ENCODE results near the gene SLC40A1. TPM values are rescaled to one million over a fixed set of nuclear protein-coding genes. Genes with fewer than 3 reads are reported as not detected.

SLC40A1 gene
- polyA plus RNA-seq, 4 donors, result 100 to 172 (median 120) TPM

DNA sequence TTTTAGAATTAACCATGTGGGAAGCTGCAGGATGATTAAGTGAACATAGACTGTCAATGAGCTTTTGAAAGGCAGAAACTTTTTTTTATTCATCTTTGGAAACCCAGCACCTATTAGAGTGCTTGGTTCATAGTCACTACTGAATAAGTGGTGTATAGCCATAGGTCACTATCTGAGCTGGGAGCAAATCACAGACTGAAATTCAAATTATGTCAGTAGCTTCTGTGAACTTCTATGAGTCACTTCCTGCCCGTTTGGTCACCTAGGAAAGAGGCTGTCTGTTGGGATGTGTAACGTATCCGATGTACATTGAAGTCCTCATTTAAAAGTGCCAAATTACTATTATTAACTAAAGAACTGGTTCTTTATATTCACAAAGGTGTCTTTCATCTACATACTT is 20.5 kb upstream of the SLC40A1 start:
- DNase-seq (ENCODE audit: low read depth in 4 of 4, low spot score in 2 of 4), result no peak

DNA sequence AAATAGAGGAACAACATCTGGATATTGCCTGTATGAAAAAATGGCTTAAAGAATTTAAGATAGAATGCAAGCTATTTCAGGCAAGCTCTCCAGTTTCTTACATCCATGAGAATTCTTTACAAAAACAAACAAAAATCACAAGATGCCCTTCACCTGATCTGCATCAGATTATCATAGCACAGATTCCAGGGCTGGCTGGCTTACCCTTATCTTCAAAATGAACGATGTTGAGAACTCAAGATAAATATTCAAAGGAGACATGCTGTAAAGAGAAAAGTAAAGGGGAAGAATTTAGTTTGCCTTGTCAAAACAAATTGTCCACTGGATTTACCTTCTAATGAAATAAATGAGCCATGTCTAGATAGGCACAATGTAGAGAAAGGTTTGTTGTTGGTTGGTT is 18.7 kb upstream of the SLC40A1 start:
- DNase-seq (ENCODE audit: low read depth in 4 of 4, low spot score in 2 of 4), result no peak

DNA sequence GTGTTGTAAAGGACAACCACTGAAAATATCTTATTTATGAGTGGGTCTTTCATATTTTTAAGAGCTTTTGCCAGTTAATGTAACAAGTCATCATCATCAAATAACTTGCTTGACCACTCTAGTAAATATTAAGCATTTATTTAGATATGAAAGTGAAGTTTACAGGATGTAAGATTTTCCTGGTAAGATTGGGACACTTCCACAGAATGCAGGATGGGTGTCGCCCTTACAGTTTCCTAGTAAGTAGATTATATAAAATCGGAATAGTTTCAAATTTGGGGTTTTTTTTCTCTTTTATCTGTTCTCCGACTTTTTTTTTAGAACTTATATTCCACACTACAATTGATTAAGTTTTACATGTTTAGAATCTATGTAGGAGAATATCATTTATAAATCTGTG is 14.8 kb upstream of the SLC40A1 start:
- no peak for DNase-seq (ENCODE audit: low read depth in 4 of 4, low spot score in 2 of 4)

DNA sequence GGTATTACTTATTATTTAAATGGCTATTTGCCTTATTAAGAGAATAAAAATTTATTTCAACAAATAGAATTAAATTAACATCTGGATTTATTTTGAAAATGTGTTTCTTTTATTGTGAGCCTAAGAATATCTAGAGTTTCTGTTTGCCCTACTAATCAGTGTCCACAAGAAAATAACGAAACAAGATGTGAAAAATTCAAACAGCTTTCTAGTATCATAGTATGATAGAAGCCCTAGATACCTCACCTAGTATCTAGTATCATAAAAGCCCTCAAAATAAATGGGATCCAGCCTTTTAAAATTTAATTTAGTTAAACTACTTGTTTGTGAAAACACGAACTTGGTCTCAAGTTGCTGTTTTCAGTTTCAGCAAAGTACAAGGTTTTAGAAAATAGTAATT is 13.7 kb upstream of the SLC40A1 start:
- no peak for DNase-seq (ENCODE audit: low read depth in 4 of 4, low spot score in 2 of 4)

DNA sequence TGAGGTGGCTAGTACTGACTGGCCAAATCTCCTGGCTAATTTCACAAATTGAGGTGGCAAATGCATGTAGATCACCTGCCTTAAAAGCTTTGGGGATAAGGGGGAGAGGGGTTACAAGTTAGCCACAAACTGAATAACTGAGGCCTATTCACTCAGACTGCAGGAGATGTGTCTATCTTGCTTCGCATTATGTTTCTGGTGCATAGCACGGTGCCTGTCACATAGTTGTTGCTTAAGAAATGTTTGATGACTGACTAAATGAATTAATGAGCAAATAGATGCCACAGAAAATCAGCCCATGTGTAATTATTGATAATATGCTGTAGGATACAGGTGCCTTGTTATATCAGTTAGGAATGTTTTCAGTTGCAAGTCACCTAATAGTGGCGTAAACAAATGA is 12.5 kb upstream of the SLC40A1 start:
- no peak for DNase-seq (ENCODE audit: low read depth in 4 of 4, low spot score in 2 of 4)

DNA sequence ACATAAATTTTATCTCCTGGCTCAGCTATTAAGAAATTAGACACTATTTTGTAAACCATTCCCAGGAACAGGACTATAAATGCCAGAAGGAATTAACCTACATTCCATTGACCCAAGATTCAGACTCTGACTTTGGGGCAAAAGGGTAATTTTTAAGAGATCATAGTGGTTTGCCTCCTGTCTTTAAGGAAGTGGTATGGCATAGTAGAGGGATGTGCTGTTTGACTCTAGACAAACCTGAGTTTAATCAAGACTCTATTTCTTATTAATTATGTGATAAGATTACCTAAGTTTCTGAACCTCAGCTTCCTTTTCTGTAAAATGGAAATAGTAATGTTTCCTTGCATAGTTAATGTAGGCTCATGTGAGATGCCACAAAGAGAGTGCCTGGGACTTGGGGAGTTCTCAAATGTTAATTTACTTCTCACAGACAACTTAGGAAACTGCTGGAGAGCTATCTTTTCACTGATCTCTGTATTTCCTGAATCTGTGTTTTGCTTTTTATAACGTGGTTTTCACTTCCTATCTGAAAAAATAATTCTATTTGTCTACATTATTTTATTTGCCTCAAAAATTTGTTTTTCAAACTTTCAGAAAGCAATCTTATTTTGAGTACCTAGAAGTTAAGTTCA is 11.9 kb upstream of the SLC40A1 start:
- no peak for DNase-seq (ENCODE audit: low read depth in 4 of 4, low spot score in 2 of 4)

DNA sequence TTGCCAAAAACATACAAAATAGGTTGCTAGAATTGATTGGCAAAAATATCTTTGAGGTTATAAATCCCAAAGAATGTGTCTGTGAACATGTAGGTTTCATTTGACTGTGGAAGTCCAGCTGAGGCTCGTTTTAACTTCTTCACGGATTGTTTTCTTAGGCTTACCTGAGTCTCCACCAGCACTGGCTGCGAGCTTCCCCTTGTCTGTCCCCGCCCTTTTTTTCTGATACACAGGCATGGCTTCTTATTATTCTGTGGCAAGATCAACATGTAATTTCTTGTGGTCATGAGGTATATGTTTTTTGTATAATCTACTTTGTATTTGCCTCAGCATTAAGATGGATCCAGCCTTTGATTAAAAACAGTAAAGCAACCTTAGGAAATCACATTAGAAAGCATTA is 7.2 kb upstream of the SLC40A1 start:
- no peak for DNase-seq (ENCODE audit: low read depth in 4 of 4, low spot score in 2 of 4)

DNA sequence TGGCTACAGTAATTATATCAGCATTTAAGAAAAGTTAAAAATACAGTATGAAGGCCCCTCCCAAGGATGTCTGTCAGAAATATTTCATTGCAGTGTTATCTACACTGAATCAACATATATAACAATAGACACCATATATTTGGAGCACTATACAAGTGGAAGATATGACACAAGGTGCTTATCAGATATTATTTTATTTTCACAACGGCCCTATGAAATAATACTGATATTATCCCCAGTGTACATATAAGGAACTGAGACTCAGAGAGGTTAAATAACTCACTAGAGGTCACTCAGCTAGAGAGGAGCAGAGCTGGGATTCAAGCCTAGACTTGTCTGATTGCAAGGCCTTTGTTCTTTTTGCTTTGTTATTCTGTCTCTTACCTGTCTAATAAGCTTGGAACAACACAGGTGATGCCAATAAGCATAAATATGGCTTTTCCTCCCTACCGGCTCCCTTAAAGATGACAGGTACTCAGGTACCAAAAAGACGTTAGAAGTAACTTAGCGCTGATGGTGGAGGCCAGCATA is 4.7 kb upstream of the SLC40A1 start:
- DNase-seq (ENCODE audit: low read depth in 4 of 4, low spot score in 2 of 4), result no peak

DNA sequence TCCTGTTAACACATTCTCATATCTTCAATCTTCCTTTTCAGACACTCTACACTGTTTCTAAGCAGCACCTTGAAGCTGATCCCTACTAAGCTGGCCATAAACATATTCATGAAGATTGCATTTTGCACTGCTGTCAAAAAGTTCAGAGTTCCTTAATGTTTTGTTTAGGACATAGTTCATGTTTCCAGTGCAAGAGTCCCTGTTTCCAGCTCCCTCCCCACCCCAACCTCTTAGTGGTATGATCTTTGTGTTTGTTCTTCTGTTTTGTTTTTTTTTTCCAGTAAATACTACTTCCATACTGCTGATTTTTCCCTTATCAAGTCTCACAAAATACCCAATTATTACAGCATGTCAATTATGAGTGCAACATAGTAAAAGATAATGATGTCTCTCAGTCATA is 4.1 kb upstream of the SLC40A1 start:
- DNase-seq (ENCODE audit: low read depth in 4 of 4, low spot score in 2 of 4), result no peak

DNA sequence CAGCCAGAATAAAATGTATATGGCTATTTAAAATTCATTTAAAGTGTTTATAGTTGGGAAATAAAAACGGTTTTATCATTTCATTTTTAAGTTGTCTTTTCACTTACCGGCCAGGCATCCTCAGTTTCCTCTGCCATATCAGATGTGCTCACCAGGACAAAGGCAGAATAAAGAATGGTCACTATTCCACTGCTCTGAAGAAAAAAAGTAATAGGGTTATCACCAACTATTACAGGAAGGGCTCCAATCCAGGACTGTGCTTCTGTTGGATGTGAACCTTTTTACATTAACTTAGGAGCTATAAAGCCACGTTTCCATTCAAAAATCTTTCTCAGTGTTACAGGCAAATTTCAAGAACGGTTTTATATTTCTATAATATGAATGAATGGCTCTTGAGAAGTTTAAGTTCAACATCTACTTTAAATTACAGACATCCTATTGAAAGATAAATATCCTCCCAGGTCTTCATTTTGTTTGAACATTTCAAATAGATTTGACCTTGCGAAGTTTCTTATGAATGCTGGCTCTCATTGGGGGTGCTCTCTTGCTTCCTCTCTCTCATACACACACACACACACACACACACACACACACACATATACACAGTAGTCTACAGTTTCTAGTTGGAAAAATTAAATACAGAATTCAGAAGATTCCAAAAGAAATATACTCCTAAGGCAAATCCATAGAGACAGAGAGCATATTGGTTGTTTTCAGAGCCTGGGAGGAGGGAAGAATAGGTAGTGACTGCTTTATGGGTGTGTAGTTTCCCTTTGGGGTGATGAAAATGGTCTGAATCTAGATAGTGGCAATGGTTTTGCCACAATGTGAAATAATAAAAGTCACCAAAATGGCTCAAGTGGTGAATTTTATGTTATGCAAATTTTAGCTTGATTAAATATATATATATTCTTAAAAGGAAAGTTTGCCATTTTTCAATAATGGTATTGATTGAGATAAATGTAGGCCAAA is 2.9 kb upstream of the SLC40A1 start:
- DNase-seq (ENCODE audit: low read depth in 4 of 4, low spot score in 2 of 4), result no peak

DNA sequence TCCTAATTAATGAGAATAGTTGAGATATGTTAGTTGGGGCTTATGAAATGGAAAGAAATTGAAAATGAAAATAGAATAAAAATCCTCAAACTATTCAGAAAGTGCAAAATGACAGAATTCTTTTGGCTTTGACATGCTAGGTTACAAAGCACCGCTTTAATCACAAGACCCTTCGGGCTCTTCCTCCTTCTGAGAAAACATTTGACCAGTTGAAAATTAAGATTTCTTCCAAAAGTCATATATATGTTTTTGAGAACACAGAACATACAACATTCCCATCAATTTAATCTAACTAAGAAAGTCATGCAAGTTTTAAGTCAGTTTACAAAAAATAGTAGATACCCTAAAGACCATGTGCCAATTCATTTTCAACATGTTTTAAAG is 2.2 kb upstream of the SLC40A1 start:
- DNase-seq (ENCODE audit: low read depth in 4 of 4, low spot score in 2 of 4), result no peak

DNA sequence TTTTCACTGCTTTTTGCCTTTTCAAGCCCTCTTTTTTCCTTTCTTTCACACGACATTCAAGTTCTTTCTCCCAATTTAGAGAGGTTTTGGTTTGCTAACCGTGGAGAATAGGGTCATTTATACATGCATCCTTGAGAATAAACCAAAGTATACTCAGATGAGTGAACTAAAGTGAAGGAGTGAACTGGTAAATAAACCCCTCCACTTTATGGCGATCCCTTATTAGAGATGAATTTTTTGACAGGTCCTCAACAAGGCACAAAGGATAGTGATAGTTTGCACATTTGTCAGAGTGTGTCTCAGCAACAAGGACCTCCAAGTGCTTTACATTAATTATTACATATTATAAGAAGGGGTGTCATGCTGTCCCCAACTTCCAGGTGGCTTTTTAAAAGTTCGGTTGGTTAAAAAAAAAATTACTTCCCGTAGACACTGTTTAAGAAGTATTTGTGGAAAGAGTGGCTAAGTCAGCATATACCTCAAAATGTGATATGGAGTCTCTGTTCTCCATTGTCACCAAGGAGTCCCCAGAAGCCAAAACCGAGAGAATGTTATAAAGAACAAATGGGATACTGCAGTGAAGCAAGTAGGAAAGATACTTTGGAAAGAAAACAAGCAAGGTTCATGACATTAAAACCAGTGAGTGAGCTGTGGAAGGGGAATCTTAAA is 1.7 kb upstream of the SLC40A1 start:
- DNase-seq (ENCODE audit: low read depth in 4 of 4, low spot score in 2 of 4), result no peak

DNA sequence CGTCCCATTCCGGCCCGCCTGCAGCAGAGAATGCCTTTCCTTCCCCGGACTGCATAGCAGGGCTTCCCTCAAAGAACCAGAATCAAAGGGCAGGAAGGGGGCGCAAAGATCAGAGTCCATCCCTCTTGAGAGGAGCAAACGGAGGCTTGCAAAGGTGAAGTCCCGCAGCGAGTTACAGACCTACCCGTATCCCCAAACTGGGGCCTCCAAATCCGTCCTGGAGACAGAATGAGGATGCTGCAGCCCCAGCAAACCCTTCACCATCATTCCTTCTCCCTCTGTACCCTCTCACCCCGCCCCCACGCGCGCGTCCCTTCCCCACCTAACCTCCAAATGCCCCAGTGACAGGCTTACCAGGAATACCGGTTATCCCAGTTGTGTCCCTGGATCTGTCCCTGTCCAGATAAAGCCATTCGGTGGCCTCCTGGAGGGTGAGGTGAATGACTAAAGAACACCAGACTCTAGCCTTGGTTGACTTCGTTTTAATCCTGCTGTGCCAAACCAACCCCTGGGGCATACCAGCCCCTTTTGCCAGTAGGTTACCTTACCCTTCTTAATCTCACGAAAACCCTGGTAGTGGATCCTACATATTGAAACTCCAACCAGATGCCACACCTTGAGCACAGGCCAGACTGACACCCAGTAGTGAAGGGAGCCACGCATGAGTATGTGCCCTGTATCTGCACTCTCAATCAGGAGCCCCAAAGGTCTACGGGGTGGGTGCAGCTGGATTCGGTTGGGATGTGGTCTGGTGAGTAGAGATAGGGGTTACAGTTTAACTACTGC is 961 bp upstream of the SLC40A1 start:
- no peak for DNase-seq (ENCODE audit: low read depth in 4 of 4, low spot score in 2 of 4)

DNA sequence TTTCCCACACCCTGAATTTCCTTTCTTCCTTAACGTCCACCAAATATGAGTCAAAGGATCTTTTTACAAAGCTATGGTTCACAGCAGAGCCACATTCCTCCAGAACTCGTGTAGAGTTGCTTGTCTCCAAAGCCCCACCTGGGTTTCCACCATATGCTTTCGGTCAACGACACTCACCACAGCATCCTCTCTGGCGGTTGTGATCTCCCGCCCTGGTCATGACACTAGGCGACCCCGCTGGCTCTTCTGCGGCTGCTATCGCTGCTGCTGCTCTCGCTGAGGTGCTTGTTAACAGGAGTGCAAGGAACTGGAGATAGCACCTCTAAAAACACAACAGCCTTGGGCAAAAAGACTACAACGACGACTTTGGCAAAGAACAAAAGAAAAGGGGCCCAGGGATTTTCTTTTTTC is 340 bp downstream of the SLC40A1 start:
- DNase-seq (ENCODE audit: low read depth in 4 of 4, low spot score in 2 of 4), result peak in 1 of 4 donors; percentile 51

DNA sequence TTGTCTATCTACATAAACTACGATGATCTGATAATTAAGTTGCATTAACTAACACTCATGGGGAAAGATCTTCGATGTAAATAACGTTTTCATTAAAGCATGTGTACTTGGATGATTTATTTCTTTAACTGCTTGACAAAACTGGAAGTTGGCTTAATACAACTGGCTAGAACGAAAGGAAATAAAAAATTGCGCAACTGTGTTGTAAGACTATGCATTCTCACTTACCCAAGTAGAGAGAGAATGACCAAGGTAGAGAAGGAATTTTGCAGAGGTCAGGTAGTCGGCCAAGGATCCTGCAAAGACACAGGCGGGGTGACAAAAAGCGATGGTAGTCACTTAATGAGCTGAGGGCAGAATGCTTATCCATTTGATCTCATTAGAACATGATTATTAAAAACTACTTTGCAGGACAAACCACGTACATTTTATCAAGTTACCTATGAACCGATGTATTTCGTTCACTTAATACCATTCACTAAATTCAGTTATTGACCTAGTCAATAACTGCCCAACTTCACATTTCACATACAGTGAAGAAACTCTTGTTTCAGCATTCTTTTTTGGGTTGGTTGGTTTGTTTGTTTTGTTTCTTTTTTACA is 900 bp downstream of the SLC40A1 start:
- no peak for DNase-seq (ENCODE audit: low read depth in 4 of 4, low spot score in 2 of 4)

DNA sequence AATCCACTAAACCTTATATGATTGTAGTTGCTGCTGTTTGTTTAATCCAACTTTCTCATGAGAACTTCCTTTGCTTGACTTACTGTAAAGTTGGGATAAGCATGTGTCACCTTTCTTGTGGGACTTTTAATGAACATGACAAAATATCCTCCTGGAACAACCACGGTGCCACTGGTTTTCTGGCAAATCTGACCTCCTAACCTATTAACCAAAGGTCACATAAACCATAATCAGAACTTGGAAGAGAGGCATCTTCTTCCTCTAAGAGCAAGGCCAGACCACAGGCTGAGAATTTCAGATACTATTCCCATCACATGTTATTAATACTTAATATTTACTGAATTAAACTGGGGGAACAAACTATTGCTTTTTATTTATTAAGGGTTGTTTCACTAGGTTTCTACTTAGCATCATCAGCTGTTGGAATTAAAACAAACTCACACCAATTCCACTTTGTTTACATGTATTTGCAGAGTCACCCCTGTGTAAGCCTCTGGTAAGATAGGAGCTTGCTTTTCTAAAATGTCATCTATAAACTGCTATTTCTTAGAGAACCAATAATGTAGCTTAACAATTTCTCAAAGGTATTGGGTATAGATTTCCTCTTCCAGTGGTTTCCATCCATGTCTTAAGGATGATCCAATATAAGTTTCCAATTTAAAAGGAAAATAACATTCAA is 2.2 kb downstream of the SLC40A1 start:
- no peak for DNase-seq (ENCODE audit: low read depth in 4 of 4, low spot score in 2 of 4)

DNA sequence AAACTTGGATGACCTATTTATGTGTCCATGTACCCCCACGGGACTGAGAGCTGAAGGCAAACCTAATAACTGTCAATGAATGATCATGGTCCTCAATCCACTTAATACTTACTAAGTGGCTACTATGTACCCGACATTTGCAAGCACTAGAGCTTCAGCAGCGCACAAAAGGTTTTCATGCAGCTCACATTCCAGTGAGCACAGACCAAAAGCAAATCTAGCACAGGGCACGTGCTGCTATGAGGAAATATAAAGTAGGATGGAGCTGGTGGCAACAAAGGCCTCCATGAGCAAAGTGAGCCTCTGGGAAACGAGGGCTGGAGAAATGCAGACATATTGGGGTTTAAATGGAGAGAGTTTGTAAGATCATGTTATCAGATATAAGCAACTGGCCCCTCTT is 3.5 kb downstream of the SLC40A1 start:
- DNase-seq (ENCODE audit: low read depth in 4 of 4, low spot score in 2 of 4), result no peak

DNA sequence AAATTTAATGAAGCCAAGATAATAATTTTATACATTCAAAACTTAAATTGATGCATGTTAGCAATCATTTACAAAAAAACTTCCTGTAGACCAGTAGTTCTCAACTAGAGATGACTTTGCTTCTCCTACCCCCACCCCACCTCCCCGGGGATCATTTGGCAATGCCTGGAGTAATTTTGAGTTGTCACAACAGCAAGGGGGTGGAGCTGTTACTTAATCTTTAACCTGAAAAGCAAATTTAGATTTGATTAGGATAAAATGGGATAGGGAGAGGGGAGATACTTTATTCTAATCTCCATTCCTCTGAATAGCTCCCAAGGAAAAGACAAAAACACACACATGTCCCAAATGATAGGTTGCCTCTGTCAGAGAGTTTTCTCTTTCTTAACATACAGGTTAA is 4.2 kb downstream of the SLC40A1 start:
- no peak for DNase-seq (ENCODE audit: low read depth in 4 of 4, low spot score in 2 of 4)

DNA sequence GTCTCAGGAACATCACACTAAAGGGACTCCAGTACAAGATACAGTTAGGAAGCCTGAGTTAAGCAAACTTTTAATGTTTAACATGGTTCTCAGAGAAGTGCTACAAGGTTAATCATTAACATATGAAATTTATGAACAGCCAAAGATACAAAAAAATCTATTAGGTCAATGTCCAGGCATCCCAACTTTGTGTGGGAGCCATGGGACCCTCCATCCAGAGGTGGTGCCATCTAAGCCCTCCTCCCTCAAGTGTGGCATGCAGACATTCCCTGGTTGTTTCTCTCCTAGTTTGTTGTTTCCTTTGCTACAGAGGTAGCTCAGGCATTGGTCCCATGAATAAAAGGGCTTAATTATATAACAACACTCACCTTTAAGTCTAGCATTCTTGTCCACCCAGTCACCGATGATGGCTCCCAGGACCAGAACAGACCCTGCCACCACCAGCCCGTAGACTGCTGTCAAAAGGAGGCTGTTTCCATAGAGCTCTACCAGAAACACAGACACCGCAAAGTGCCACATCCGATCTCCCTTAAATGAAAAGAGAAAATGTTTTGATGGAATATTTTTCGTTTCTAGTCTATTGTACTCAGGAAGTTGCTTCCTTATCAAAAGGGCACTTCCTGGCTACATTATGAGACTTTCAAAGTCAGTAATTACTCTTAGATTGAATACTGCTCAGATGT is 5.7 kb downstream of the SLC40A1 start:
- DNase-seq (ENCODE audit: low read depth in 4 of 4, low spot score in 2 of 4), result no peak
